Spleen (tissue), 11 donors: ENCODE results near the gene EFHD2. TPM values are rescaled to one million over a fixed set of nuclear protein-coding genes. Genes with fewer than 3 reads are reported as not detected.

Source experiments
- DNase-seq: peaks from one replicate; pipeline ENCODE4 v3.0.0-alpha.2; 2020
- H3K27ac ChIP-seq, 8 donors: fragments of 200-600 bp; sonication (generic) in 7 of 8; 1 replicate in 4 of 8; 2 replicates in 4 of 8; pipeline versions ENCODE4 v1.5.0 to v1.8.0; 2016 to 2021; ENCODE audit warnings: inconsistent platforms in 4 of 8, mild to moderate bottlenecking in 4 of 8, moderate library complexity in 1 of 8
- H3K27me3 ChIP-seq, 7 donors: fragments of 200-600 bp; sonication (generic) in 6 of 7; replicated peaks in 1 of 7; 1 replicate in 4 of 7; 2 replicates in 3 of 7; pipeline versions ENCODE4 v1.5.0 to v1.8.0; 2016 to 2021; ENCODE audit warnings: inconsistent platforms in 3 of 7, mild to moderate bottlenecking in 1 of 7
- H3K36me3 ChIP-seq, 6 donors: fragments of 200-600 bp; sonication (generic) in 5 of 6; 1 replicate in 4 of 6; 2 replicates in 2 of 6; pipeline versions ENCODE4 v1.5.0 to v1.8.0; 2016 to 2021; ENCODE audit warnings: inconsistent platforms in 2 of 6
- H3K4me1 ChIP-seq, 6 donors: fragments of 200-600 bp; sonication (generic) in 5 of 6; 1 replicate in 3 of 6; 2 replicates in 3 of 6; pipeline versions ENCODE4 v1.5.0 to v1.8.0; 2016 to 2021; ENCODE audit warnings: inconsistent platforms in 3 of 6
- H3K4me3 ChIP-seq, 8 donors: fragments of 200-600 bp; sonication (generic) in 7 of 8; 1 replicate in 4 of 8; 2 replicates in 4 of 8; pipeline versions ENCODE4 v1.5.0 to v1.8.0; 2016 to 2021; ENCODE audit warnings: inconsistent platforms in 4 of 8, mild to moderate bottlenecking in 4 of 8, moderate library complexity in 2 of 8
- H3K9me3 ChIP-seq, 8 donors: fragments of 200-600 bp; sonication (generic) in 7 of 8; 1 replicate in 4 of 8; 2 replicates in 4 of 8; pipeline versions ENCODE4 v1.5.0 to v1.8.0; 2016 to 2021; ENCODE audit warnings: inconsistent platforms in 4 of 8
- POLR2A ChIP-seq, 3 donors: fragments of 450-650 bp; IDR thresholded peaks; one replicate each; pipeline ENCODE4 v1.5.1; 2017; ENCODE audit warnings: antibody characterized with exemption in 3 of 3, mild to moderate bottlenecking in 1 of 3
- POLR2AphosphoS5 ChIP-seq, 3 donors: sonication (generic); formaldehyde crosslinking; IDR thresholded peaks; one replicate each; pipeline ENCODE4 v1.5.1; 2017; ENCODE audit warnings: antibody characterized with exemption in 3 of 3
- WGBS, 5 donors: extraction: QIAGEN DNeasy Blood & Tissue Kit in 3 of 5; methylation state at CpG; one replicate each; pipeline versions ENCODE4 v1.1.5 to v1.1.7; 2013 to 2018; 5-methylcytosine and 5-hydroxymethylcytosine counted together
- intact Hi-C: fragments of 100-400 bp; cut with DNase I; formaldehyde crosslinking; loops from one replicate; pipeline ENCODE4 v1.15.0; 2023; ENCODE audit warnings: low total_unique reads
- polyA plus RNA-seq, 3 donors: library from polyadenylated mRNA; stranded (reverse); fragments of 200-250 nt; gene quantifications; one replicate each; pipeline ENCODE4 v1.2.1, GENCODE V29; 2013
- total RNA-seq, 7 donors: library from RNA; depleted of rRNA in 3 of 7; stranded (reverse); fragments of >200 nt in 3 of 7; fragmentation: NEBNext Ultra II Directional in 4 of 7; extraction: Animal tissue kit (Norgen Biotek cat#: 25700) in 4 of 7; gene quantifications; one replicate each; pipeline versions ENCODE4 v1.1.0 to v1.2.1, GENCODE V29; 2016 to 2021
- TF ChIP-seq, protein P1 (sequence below), 11 experiments: fragments of 200-600 bp in 7 of 11; fragments of 450-650 bp in 4 of 11; sonication (generic) in 4 of 11; IDR thresholded peaks in 8 of 11; conservative IDR thresholded peaks in 3 of 11; 1 replicate in 7 of 11; 2 replicates in 4 of 11; pipeline versions ENCODE4 v1.4.0 to v1.8.0; 2016 to 2021; ENCODE audit warnings: antibody characterized with exemption in 11 of 11, inconsistent platforms in 4 of 11, mild to moderate bottlenecking in 1 of 11
- donor health status: healthy with polysubstance abuse.
- donor health status: DM: no; HTN: no; CAD: no; lungs with moderate emphysema.
- donor health status: DM: no; HTN: no; CAD: no.
- donor health status: Bipolar disorder and iron deficiency.
- donor health status: healthy.
- donor health status: DM: no; HTN: no; CAD: no.
- donor health status: DM: yes; HTN: yes; CAD: no.

EFHD2 gene
- total and polyA plus RNA-seq, 10 donors: 81.8 to 226 (median 155) TPM

GRCh38 chr1:15428815-15429435 lies 19.2 kb downstream of the EFHD2 start:
- H3K4me1 ChIP-seq: peaks cover 8 to 85% (median 37%) of the 10 kb centered on the region in 6 donors
- intact Hi-C loops: no loop called here
- whole genome bisulfite sequencing, 5 donors: 86 to 92% (median 88%) methylated on average over 15 to 18 of the region's 18 CpGs
- H3K27ac ChIP-seq: peak overlapping the region in 3 of 8 donors; percentile 45 to 51 (median 47)
- no peaks in the 10 kb centered on the region for H3K27me3 ChIP-seq
- DNase-seq: no peak
- peaks cover 0 to 84% (median 56%) of the 10 kb centered on the region in 6 donors for H3K36me3 ChIP-seq
- no peak overlapping the region for H3K4me3 ChIP-seq
- no peak for TF ChIP-seq POLR2A (IDR thresholded peaks at IDR 0.05)
- TF ChIP-seq POLR2AphosphoS5 (IDR thresholded peaks at IDR 0.05): peak in 1 of 3 donors; percentile 63
- no peaks in the 10 kb centered on the region for H3K9me3 ChIP-seq

GRCh38 chr1:15429701-15430149 lies 20.0 kb downstream of the EFHD2 start:
- no peak for DNase-seq
- Histone ChIP-seq H3K4me3 (no peak overlapping the region), H3K4me1 (peaks cover 8 to 85% (median 33%) of the 10 kb centered on the region in 6 donors), H3K27ac (peak overlapping the region in 4 of 8 donors; percentile 5 to 51 (median 46)), H3K27me3 (no peaks in the 10 kb centered on the region), H3K36me3 (peaks cover 0 to 76% (median 54%) of the 10 kb centered on the region in 6 donors), H3K9me3 (no peaks in the 10 kb centered on the region)
- TF ChIP-seq, protein P1, sequence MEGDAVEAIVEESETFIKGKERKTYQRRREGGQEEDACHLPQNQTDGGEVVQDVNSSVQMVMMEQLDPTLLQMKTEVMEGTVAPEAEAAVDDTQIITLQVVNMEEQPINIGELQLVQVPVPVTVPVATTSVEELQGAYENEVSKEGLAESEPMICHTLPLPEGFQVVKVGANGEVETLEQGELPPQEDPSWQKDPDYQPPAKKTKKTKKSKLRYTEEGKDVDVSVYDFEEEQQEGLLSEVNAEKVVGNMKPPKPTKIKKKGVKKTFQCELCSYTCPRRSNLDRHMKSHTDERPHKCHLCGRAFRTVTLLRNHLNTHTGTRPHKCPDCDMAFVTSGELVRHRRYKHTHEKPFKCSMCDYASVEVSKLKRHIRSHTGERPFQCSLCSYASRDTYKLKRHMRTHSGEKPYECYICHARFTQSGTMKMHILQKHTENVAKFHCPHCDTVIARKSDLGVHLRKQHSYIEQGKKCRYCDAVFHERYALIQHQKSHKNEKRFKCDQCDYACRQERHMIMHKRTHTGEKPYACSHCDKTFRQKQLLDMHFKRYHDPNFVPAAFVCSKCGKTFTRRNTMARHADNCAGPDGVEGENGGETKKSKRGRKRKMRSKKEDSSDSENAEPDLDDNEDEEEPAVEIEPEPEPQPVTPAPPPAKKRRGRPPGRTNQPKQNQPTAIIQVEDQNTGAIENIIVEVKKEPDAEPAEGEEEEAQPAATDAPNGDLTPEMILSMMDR (IDR thresholded peaks at IDR 0.05 in 8 of 11, conservative IDR thresholded peaks at IDR 0.05 in 3 of 11): no peak
- TF ChIP-seq POLR2A (IDR thresholded peaks at IDR 0.05): no peak
- TF ChIP-seq POLR2AphosphoS5 (IDR thresholded peaks at IDR 0.05): peak; percentile 20 to 73 (median 38)
- 68 to 83% (median 79%) methylated on average over 16 to 19 of the region's 19 CpGs for WGBS, 5 donors
- intact Hi-C loops: loop anchor here (2.0 kb wide), 1 partner anchor 107 kb away; no protein-coding TSS in a partner anchor

DNA sequence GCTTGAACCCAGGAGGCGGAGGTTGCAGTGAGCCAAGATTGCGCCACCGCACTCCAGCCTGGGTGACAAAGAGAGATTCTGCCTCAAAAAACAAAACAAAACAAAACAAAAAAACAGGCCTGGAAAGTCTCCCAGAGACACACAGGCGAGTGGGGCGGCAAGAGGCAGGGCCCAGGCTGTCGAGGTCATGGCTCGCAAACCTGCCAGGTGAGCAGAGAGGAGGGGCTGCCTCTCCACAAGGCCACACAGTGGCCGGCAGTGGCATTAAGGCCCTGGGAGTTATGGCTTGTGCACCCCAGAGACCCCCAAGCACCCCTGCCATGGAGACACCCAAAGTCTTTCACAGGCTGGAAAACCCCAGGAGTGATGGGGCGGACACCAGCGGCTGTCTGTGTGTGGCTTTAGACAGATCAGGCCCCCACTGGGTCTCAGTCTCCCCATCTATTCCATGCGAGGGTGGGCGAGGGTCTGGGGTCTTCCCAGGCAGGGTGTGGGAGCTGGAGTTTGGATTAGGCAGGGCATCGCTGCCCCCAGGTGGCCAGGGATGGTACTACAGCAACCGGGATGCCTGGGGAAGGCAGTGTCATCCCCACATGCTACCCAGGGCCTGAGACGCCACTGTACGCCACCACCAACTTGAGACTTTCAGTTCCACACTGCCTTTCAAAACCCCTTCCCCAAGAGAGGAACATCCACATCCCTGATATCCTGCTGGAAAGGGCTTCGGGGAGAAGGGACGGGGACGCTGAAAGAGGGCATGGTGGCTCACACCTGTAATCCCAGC lies 21.3 kb downstream of the EFHD2 start:
- Histone ChIP-seq H3K4me3 (no peak overlapping the region), H3K9me3 (no peaks in the 10 kb centered on the region), H3K27me3 (no peaks in the 10 kb centered on the region), H3K36me3 (peaks cover 0 to 63% (median 45%) of the 10 kb centered on the region in 6 donors), H3K27ac (peak overlapping the region in 4 of 8 donors; percentile 13 to 47 (median 32)), H3K4me1 (peaks cover 7 to 79% (median 28%) of the 10 kb centered on the region in 6 donors)
- TF ChIP-seq POLR2A (IDR thresholded peaks at IDR 0.05) (no peak), POLR2AphosphoS5 (IDR thresholded peaks at IDR 0.05) (peak; percentile 55 to 75 (median 73))
- TF ChIP-seq, protein P1 (IDR thresholded peaks at IDR 0.05 in 8 of 11, conservative IDR thresholded peaks at IDR 0.05 in 3 of 11): peak; percentile 93 to 98 (median 96)
- DNase-seq: peak; percentile 92
- intact Hi-C loops: loop anchor here (2.0 kb wide), 1 partner anchor 108 kb away; no protein-coding TSS in a partner anchor
- 58 to 73% (median 61%) methylated on average over 14 to 19 of the region's 19 CpGs for WGBS, 5 donors

DNA sequence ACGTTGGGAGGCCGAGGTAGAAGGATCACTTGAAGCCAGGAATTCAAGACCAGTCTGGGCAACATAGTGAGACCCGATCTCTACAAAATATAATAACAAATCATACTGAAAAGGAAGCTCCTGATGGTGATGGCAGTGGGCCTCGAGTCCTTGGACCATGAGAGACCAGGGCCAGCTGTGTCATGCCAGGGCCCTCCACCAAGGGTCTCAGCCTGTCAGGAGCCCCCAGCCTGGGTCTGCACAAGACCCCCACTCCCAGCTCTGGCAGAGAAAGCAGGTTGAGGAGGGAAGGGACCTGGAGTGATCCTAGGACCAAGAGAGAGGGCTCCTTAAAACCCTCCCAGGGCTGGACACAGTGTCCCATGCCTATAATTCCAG lies 21.9 kb downstream of the EFHD2 start:
- WGBS, 5 donors: 77 to 89% (median 80%) methylated on average over 4 of the region's 4 CpGs
- intact Hi-C loops: loop anchor here (2.0 kb wide), 1 partner anchor 109 kb away; no protein-coding TSS in a partner anchor
- peaks cover 0 to 57% (median 39%) of the 10 kb centered on the region in 6 donors for H3K36me3 ChIP-seq
- DNase-seq: no peak
- H3K27me3 ChIP-seq: no peaks in the 10 kb centered on the region
- TF ChIP-seq, protein P1 (IDR thresholded peaks at IDR 0.05 in 8 of 11, conservative IDR thresholded peaks at IDR 0.05 in 3 of 11): peak in 1 of 11 experiments; percentile 49
- TF ChIP-seq POLR2AphosphoS5 (IDR thresholded peaks at IDR 0.05) (peak in 1 of 3 donors; percentile 1), POLR2A (IDR thresholded peaks at IDR 0.05) (no peak)
- peak overlapping the region in 2 of 8 donors; percentile 18 to 47 for H3K27ac ChIP-seq
- H3K4me3 ChIP-seq: no peak overlapping the region
- peaks cover 4 to 73% (median 25%) of the 10 kb centered on the region in 6 donors for H3K4me1 ChIP-seq
- no peaks in the 10 kb centered on the region for H3K9me3 ChIP-seq
